MM.1S (cell line): ENCODE measurements around the gene BLOC1S4.
"Not testable (repeated sequence)": the region's sequence is repeated elsewhere in the genome, so short reads cannot be mapped to it uniquely, and the experiment has no call there.

ENCODE experiments used
- DNase-seq: peaks from one replicate; pipeline ENCODE4 v3.0.0-alpha.2; 2015
- H2AFZ ChIP-seq: fragments of 300-600 bp; sonication (generic); 2 replicates; pipeline ENCODE4 v1.6.0; 2016; ENCODE audit warnings: antibody characterized with exemption, low read length
- H3F3A ChIP-seq: fragments of 300-600 bp; sonication (generic); 2 replicates; pipeline ENCODE4 v1.6.1; 2016; ENCODE audit warnings: mild to moderate bottlenecking, antibody characterized with exemption, low read length, moderate library complexity, mixed read lengths; ENCODE audit not compliant: insufficient read depth
- H3K27ac ChIP-seq: fragments of 300-600 bp; sonication (generic); 2 replicates; pipeline ENCODE4 v1.5.1; 2016; ENCODE audit warnings: mild to moderate bottlenecking, low read length
- H3K27me3 ChIP-seq: fragments of 300-600 bp; sonication (generic); replicated peaks from 2 replicates; pipeline ENCODE4 v1.6.0; 2016; ENCODE audit warnings: low read length; ENCODE audit not compliant: insufficient read depth
- H3K36me3 ChIP-seq: fragments of 300-600 bp; sonication (generic); replicated peaks from 2 replicates; pipeline ENCODE4 v1.6.1; 2016; ENCODE audit warnings: mild to moderate bottlenecking, low read length, mixed read lengths; ENCODE audit not compliant: insufficient read depth
- H3K4me1 ChIP-seq: fragments of 300-600 bp; sonication (generic); 2 replicates; pipeline ENCODE4 v1.6.1; 2016; ENCODE audit warnings: low read length, mixed read lengths
- H3K4me2 ChIP-seq: fragments of 300-600 bp; sonication (generic); 2 replicates; pipeline ENCODE4 v1.6.0; 2016; ENCODE audit warnings: low read depth, low read length
- H3K4me3 ChIP-seq: fragments of 300-600 bp; sonication (generic); 2 replicates; pipeline ENCODE4 v1.5.1; 2016; ENCODE audit warnings: low read length, mixed read lengths
- H3K79me2 ChIP-seq: fragments of 300-600 bp; sonication (generic); 2 replicates; pipeline ENCODE4 v1.6.1; 2016; ENCODE audit warnings: mixed run types, low read length, mixed read lengths
- H3K9ac ChIP-seq: fragments of 300-600 bp; sonication (generic); 2 replicates; pipeline ENCODE4 v1.6.1; 2016; ENCODE audit warnings: low read length, mixed read lengths
- H3K9me2 ChIP-seq: fragments of 300-600 bp; sonication (generic); replicated peaks from 2 replicates; pipeline ENCODE4 v1.6.1; 2016; ENCODE audit warnings: mild to moderate bottlenecking, low read length, mixed read lengths; ENCODE audit not compliant: insufficient read depth
- H3K9me3 ChIP-seq: fragments of 300-600 bp; sonication (generic); replicated peaks from 2 replicates; pipeline ENCODE4 v1.6.1; 2016; ENCODE audit warnings: mild to moderate bottlenecking, low read length, mixed read lengths; ENCODE audit not compliant: insufficient read depth
- H4K20me1 ChIP-seq: fragments of 300-600 bp; sonication (generic); 2 replicates; pipeline ENCODE4 v1.6.1; 2016; ENCODE audit warnings: mild to moderate bottlenecking, low read length, moderate library complexity, mixed read lengths; ENCODE audit not compliant: insufficient read depth
- CTCF ChIP-seq: fragments of 300-600 bp; sonication (generic); IDR thresholded peaks from 2 replicates; pipeline ENCODE4 v1.5.1; 2016; ENCODE audit warnings: antibody characterized with exemption, low read length, mixed read lengths
- EZH2 ChIP-seq: fragments of 300-600 bp; sonication (generic); optimal IDR thresholded peaks from 2 replicates; pipeline ENCODE3; 2017; ENCODE audit warnings: low read depth, mild to moderate bottlenecking, antibody characterized with exemption, low read length, mixed read lengths
- EZH2phosphoT487 ChIP-seq: fragments of 300-600 bp; sonication (generic); IDR thresholded peaks from 2 replicates; pipeline ENCODE4 v1.6.1; 2018; ENCODE audit warnings: antibody characterized with exemption, low read length

Gene BLOC1S4

GRCh38 chr4:6672131-6672530 is 43.8 kb upstream of the BLOC1S4 start:
- no peak for DNase-seq
- H3K36me3 ChIP-seq = no peaks in the 10 kb centered on the region
- H3K9ac ChIP-seq = no peak overlapping the region
- no peaks in the 10 kb centered on the region for H4K20me1 ChIP-seq
- no peak overlapping the region for H3K4me3 ChIP-seq
- no peak overlapping the region for H3K4me2 ChIP-seq
- no peaks in the 10 kb centered on the region for H3K9me3 ChIP-seq
- peaks cover 18% of the 10 kb centered on the region for H3K79me2 ChIP-seq
- no peaks in the 10 kb centered on the region for H3F3A ChIP-seq
- H2AFZ ChIP-seq = no peak overlapping the region
- no peaks in the 10 kb centered on the region for H3K9me2 ChIP-seq
- peaks cover 5% of the 10 kb centered on the region; the same call in 1 of the 2 replicates for H3K4me1 ChIP-seq
- no peak overlapping the region for H3K27ac ChIP-seq
- peaks cover 12% of the 10 kb centered on the region; the same call in 1 of the 2 replicates for H3K27me3 ChIP-seq
- no peak for TF ChIP-seq CTCF
- TF ChIP-seq EZH2 = no peak
- TF ChIP-seq EZH2phosphoT487 = no peak

GRCh38 chr4:6672541-6673190 is 43.3 kb upstream of the BLOC1S4 start:
- not testable (repeated sequence) for H3K9ac ChIP-seq, H3F3A ChIP-seq, DNase-seq, H4K20me1 ChIP-seq, H3K9me2 ChIP-seq, H3K27me3 ChIP-seq, H3K36me3 ChIP-seq, H2AFZ ChIP-seq, H3K27ac ChIP-seq, H3K4me3 ChIP-seq, H3K4me2 ChIP-seq, H3K9me3 ChIP-seq, H3K4me1 ChIP-seq
- H3K79me2 ChIP-seq = peaks cover 18% of the 10 kb centered on the region

GRCh38 chr4:6673191-6673659 is 42.7 kb upstream of the BLOC1S4 start:
- H2AFZ ChIP-seq = peak overlapping the region; percentile 53
- DNase-seq = peak; percentile 19
- H3K27ac ChIP-seq = peak overlapping the region; percentile 37; the same call in 1 of the 2 replicates

GRCh38 chr4:6673660-6674499 is 42.1 kb upstream of the BLOC1S4 start:
- peak overlapping the region; percentile 68 for H3K4me3 ChIP-seq
- H3K9me2 ChIP-seq = no peaks in the 10 kb centered on the region
- peak overlapping the region; percentile 83 for H3K4me2 ChIP-seq
- peak overlapping the region; percentile 37; the same call in 1 of the 2 replicates for H3K27ac ChIP-seq
- H3K9me3 ChIP-seq = no peaks in the 10 kb centered on the region
- peaks cover 5% of the 10 kb centered on the region; the same call in 1 of the 2 replicates for H3K4me1 ChIP-seq
- H3K27me3 ChIP-seq = peaks cover under 1% of the 10 kb centered on the region; the same call in 1 of the 2 replicates
- H3K9ac ChIP-seq = peak overlapping the region; percentile 58; the same call in 1 of the 2 replicates
- no peaks in the 10 kb centered on the region for H3K36me3 ChIP-seq
- no peaks in the 10 kb centered on the region for H3F3A ChIP-seq
- TF ChIP-seq EZH2 (no peak), EZH2phosphoT487 (no peak), CTCF (no peak)
- DNase-seq = peak; percentile 96
- peaks cover 18% of the 10 kb centered on the region for H3K79me2 ChIP-seq
- no peaks in the 10 kb centered on the region for H4K20me1 ChIP-seq
- peak overlapping the region; percentile 53 for H2AFZ ChIP-seq

More at GRCh38 chr4:6673191-6673659, 42.7 kb upstream of the BLOC1S4 start:
- not testable (repeated sequence) for H3K4me1 ChIP-seq, H3K9me3 ChIP-seq, H3K9me2 ChIP-seq, H4K20me1 ChIP-seq, H3K36me3 ChIP-seq, H3F3A ChIP-seq, H3K27me3 ChIP-seq
- Histone ChIP-seq H3K9ac (peak overlapping the region; percentile 15; the same call in 1 of the 2 replicates), H3K4me2 (peak overlapping the region; percentile 83; the same call in 1 of the 2 replicates), H3K79me2 (peaks cover 18% of the 10 kb centered on the region), H3K4me3 (peak overlapping the region; percentile 68; the same call in 1 of the 2 replicates)
